ENCODE results near the gene ATP10A. TPM values are rescaled to one million over a fixed set of nuclear protein-coding genes. Genes with fewer than 3 reads are reported as not detected.
"Not testable (repeated sequence)": the region's sequence is repeated elsewhere in the genome, so short reads cannot be mapped to it uniquely, and the experiment has no call there.

ATP10A gene
- total RNA-seq, 1 donor from 2014 or later, result 0.17 TPM

DNA sequence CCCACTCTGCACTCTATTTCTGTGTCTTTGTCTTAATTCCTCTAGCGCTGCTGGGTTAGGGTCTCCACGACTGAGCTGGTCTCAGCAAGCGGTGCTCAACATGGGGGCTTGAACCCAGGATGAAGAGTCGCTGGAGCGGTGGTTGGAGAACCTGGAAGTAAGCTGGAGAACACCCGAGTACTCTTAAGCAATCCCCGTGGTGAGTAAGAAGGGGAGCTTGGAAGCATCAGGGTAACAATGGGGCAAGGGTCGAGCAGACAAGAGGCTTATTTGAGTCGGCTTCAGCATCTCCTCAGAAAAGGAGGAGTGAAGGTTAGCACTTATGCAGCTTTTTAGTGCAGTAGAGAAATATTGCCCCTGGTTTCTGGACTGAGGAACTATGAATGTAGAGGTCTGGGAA is 226.6 kb downstream of the ATP10A start:
- not testable (repeated sequence) for DNase-seq

DNA sequence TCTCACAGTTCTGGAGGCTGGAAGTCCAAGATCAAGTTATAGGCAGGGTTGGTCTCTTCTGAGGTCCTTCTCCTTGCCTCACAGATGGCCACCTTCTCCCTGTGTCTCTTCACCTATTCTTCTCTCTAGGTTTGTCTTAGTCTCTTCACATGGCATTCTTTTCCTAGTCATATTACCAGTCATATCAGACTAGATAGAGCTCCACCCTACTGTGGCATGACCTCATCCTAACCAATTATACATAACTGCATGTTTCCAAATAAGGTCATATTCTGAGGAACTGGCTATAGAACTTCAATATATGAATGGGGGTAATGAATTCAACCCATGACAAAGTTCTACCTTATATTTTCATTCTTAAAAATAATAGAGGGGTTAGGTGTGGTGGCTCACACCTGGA is 227.9 kb downstream of the ATP10A start:
- DNase-seq, result no peak

DNA sequence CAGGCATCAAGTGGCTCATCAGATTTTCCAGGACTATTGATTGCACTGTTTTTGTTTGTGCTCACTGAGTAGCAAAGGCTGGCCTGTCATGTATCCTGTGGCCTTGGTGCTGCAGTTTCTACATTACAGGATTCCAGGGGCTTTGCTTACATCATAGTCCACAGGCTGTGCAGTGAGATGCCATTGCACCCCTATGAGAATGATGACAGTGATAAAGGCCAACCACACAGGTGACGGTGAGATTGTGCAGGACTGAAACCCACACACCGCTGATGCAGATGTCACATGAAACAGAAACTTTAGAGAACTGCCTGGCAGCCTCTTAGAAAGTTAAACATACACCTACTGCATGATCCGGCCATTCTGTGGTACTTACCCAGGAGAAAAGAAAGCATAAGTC is 229.3 kb downstream of the ATP10A start:
- no peak for DNase-seq

DNA sequence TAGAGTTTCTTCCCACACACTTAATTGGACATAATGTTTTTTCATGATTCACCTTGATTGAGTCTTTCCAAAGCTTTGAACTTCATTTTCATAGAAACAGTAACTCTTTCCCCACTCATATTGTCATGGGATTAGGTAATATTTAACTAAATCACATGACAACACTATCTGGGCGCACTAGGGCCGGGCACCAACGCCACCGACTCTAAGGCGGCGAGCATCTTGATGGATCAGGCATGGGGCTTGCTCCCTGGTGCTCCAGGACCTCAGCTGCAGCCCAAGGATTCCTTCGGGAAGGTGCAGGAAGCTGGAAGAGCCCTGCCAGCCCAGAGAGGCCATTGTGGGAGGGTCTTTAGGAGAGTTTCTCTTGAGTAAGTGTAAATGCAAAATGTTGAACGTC is 231.2 kb downstream of the ATP10A start:
- no peak for DNase-seq

Data from dermis blood vessel endothelial cell (primary cell).